ENCODE results near the gene ANKS1B.

Gene ANKS1B

GRCh38 chr12:99386907-99387306, 597.8 kb downstream of the ANKS1B start:
- DNase-seq = no peak

GRCh38 chr12:99383258-99383657, 601.5 kb downstream of the ANKS1B start:
- no peak for DNase-seq
- no peak for TF ChIP-seq CTCF (IDR thresholded peaks at IDR 0.05; ENCODE audit: low read depth, low read length)
- no peak overlapping the region for H3K4me3 ChIP-seq (ENCODE audit: low read depth, low read length)
- no peaks in the 10 kb centered on the region for H3K36me3 ChIP-seq
- H3K27me3 ChIP-seq = no peaks in the 10 kb centered on the region
- no peaks in the 10 kb centered on the region for H3K9me3 ChIP-seq
- no peaks in the 10 kb centered on the region for H3K4me1 ChIP-seq

More at GRCh38 chr12:99386907-99387306, 597.8 kb downstream of the ANKS1B start:
- H3K4me3 ChIP-seq (ENCODE audit: low read depth, low read length) = no peak overlapping the region
- H3K36me3 ChIP-seq = no peaks in the 10 kb centered on the region
- TF ChIP-seq CTCF (IDR thresholded peaks at IDR 0.05; ENCODE audit: low read depth, low read length) = no peak
- no peaks in the 10 kb centered on the region for H3K9me3 ChIP-seq
- H3K4me1 ChIP-seq = no peaks in the 10 kb centered on the region
- no peaks in the 10 kb centered on the region for H3K27me3 ChIP-seq

- no peaks in the 10 kb centered on the region for H3K36me3 ChIP-seq
- no peaks in the 10 kb centered on the region for H3K4me1 ChIP-seq
- H3K9me3 ChIP-seq = no peaks in the 10 kb centered on the region
- no peak overlapping the region for H3K4me3 ChIP-seq (ENCODE audit: low read depth, low read length)
- no peak for DNase-seq
- no peaks in the 10 kb centered on the region for H3K27me3 ChIP-seq
- no peak for TF ChIP-seq CTCF (IDR thresholded peaks at IDR 0.05; ENCODE audit: low read depth, low read length)
Measured at GRCh38 chr12:99381992-99382391, 602.7 kb downstream of the ANKS1B start.

- TF ChIP-seq CTCF (IDR thresholded peaks at IDR 0.05; ENCODE audit: low read depth, low read length) = no peak
- Histone ChIP-seq H3K36me3 (no peaks in the 10 kb centered on the region), H3K9me3 (no peaks in the 10 kb centered on the region), H3K4me1 (no peaks in the 10 kb centered on the region), H3K4me3 (ENCODE audit: low read depth, low read length) (no peak overlapping the region), H3K27me3 (no peaks in the 10 kb centered on the region)
- DNase-seq = no peak
Measured at GRCh38 chr12:99380701-99381100, 604.0 kb downstream of the ANKS1B start.

- no peak for TF ChIP-seq CTCF (IDR thresholded peaks at IDR 0.05; ENCODE audit: low read depth, low read length)
- Histone ChIP-seq H3K4me1 (no peaks in the 10 kb centered on the region), H3K9me3 (no peaks in the 10 kb centered on the region), H3K36me3 (no peaks in the 10 kb centered on the region), H3K4me3 (ENCODE audit: low read depth, low read length) (no peak overlapping the region), H3K27me3 (no peaks in the 10 kb centered on the region)
- DNase-seq = no peak
Measured at GRCh38 chr12:99374023-99374422, 610.7 kb downstream of the ANKS1B start.

- Histone ChIP-seq H3K36me3 (no peaks in the 10 kb centered on the region), H3K4me3 (ENCODE audit: low read depth, low read length) (no peak overlapping the region), H3K27me3 (no peaks in the 10 kb centered on the region), H3K4me1 (no peaks in the 10 kb centered on the region), H3K9me3 (no peaks in the 10 kb centered on the region)
- no peak for DNase-seq
- TF ChIP-seq CTCF (IDR thresholded peaks at IDR 0.05; ENCODE audit: low read depth, low read length) = no peak
Measured at GRCh38 chr12:99372257-99372920, 612.3 kb downstream of the ANKS1B start.
